ENCODE results near the gene KCND2.

- no peak for TF ChIP-seq CTCF (IDR thresholded peaks at IDR 0.05)
- TF ChIP-seq POLR2A (IDR thresholded peaks at IDR 0.05), result no peak
These were observed 450.8 kb downstream of the KCND2 start for GRCh38 chr7:120723465-120724385.

Measured in testis (tissue), 2 donors.